Measurements from ENCODE around the gene PRPSAP1. TPM values are rescaled to one million over a fixed set of nuclear protein-coding genes. Genes with fewer than 3 reads are reported as not detected.

The PRPSAP1 gene
- total RNA-seq, 1 experiment from 2014 or later: 38.4 TPM

DNA sequence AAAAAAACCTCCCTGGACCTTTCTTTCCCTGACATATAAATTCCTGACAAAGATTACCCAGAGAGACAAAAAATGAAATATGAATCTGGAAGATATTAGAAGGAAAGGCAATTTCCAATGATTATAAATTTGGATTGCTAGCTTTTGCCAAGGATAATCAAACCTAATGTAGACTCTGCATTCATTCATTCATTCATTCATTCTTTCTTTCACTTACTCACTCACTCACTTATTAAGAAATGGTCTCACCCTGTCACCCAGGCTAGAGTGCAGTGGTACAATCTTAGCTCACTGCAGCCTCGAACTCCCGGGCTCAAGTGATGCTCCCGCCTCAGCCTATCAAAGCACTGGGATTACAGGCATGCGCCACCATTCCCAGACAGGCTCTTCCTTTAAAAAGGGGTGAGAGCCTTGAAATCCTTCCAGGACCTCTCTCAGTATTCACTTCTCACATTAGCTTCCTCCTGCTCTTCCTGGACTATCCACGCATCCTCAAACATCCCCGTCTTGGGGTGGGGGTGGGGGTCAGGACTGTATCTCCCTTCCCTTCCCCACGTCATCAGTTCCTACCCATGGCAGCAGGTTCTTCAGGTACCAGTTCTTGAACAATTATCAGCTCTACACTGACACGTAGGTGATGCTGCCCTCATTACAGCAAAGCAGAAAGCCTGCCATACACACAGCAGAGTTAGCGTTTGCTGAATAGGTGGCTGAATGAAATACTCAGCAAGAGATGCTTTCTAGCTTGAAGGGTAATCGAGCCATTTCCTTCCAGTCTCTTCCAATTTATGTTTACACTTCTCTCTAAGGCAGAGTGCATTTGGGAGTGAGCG lies 19.8 kb downstream of the PRPSAP1 start:
- no peak overlapping the region for H2AFZ ChIP-seq (ENCODE audit: low read length)
- no peak overlapping the region for H3K56ac ChIP-seq (ENCODE audit: insufficient read length, low read depth, low read length)
- no peaks in the 10 kb centered on the region for H3K27me3 ChIP-seq (ENCODE audit: insufficient read depth, low read length)
- H3K4me1 ChIP-seq (ENCODE audit: insufficient read depth, low read length): no peaks in the 10 kb centered on the region
- Mint-ChIP-seq H3K36me3 (ENCODE audit: insufficient read depth in 1 of 3, low read depth in 3 of 3) (peaks cover 2 to 18% (median 12%) of the 10 kb centered on the region in 3 experiments; a peak in 5 of 7 replicates), H3K9me3 (no peaks in the 10 kb centered on the region; a peak in 1 of 5 replicates), H3K4me1 (peaks cover 6 to 8% of the 10 kb centered on the region in 2 experiments; a peak in 3 of 4 replicates), H3K27ac (peak overlapping the region in 1 of 3 experiments; percentile 34; a peak in 1 of 7 replicates), H3K27me3 (ENCODE audit: low read depth) (no peaks in the 10 kb centered on the region), H3K4me3 (no peak overlapping the region)
- H2BK5ac ChIP-seq (ENCODE audit: insufficient read length, low read length): no peak overlapping the region
- H4K20me1 ChIP-seq (ENCODE audit: control insufficient read depth, insufficient read depth, insufficient read length): no peaks in the 10 kb centered on the region
- H3K79me2 ChIP-seq (ENCODE audit: insufficient read depth, low read length): no peaks in the 10 kb centered on the region
- no peaks in the 10 kb centered on the region for H3K9me3 ChIP-seq (ENCODE audit: control insufficient read depth, low read depth, low read length)
- H2BK120ac ChIP-seq (ENCODE audit: low read depth, low read length, poor library complexity, severe bottlenecking): no peak overlapping the region
- H3K23me2 ChIP-seq (ENCODE audit: insufficient read length, low read depth, low read length, poor library complexity, severe bottlenecking): no peaks in the 10 kb centered on the region
- no peak overlapping the region for H2AK5ac ChIP-seq (ENCODE audit: insufficient read length, low read length)
- no peak overlapping the region for H3K14ac ChIP-seq (ENCODE audit: insufficient read depth, low read length)
- H3K27ac ChIP-seq (ENCODE audit: insufficient read length, low read depth, low read length): no peak overlapping the region
- no peak overlapping the region for H4K5ac ChIP-seq (ENCODE audit: insufficient read length, low read depth, low read length)
- no peak overlapping the region for H4K91ac ChIP-seq (ENCODE audit: insufficient read length, low read depth, low read length)
- no peak overlapping the region for H3K23ac ChIP-seq (ENCODE audit: insufficient read length, low read depth, low read length)
- H3K79me1 ChIP-seq (ENCODE audit: insufficient read depth, low read depth, low read length, poor library complexity, severe bottlenecking): no peaks in the 10 kb centered on the region
- H3K9ac ChIP-seq (ENCODE audit: extremely low read depth, insufficient read length, low read length): no peak overlapping the region
- H4K8ac ChIP-seq (replicated peaks; ENCODE audit: insufficient read length, low read depth, low read length): no peak overlapping the region
- no peak overlapping the region for H3T11ph ChIP-seq (ENCODE audit: low read length)
- no peak overlapping the region for H2BK20ac ChIP-seq (ENCODE audit: low read depth, low read length, poor library complexity, severe bottlenecking)
- no CpG with 5 or more reads among the region's 11 CpGs for WGBS (ENCODE audit: extremely low coverage, insufficient read length, low lambda C conversion rate)
- no peak overlapping the region for H3K18ac ChIP-seq (ENCODE audit: insufficient read length, low read depth, low read length)
- no peak overlapping the region for H2BK15ac ChIP-seq (ENCODE audit: low read depth, low read length)
- no peak overlapping the region for H3K4ac ChIP-seq (ENCODE audit: low read depth, low read length)
- H3K4me2 ChIP-seq (ENCODE audit: insufficient read depth, insufficient read length, low read length): no peak overlapping the region
- H2BK12ac ChIP-seq (ENCODE audit: insufficient read length, low read depth, low read length): no peak overlapping the region
- no peak for TF ChIP-seq CTCF (conservative IDR thresholded peaks at IDR 0.05)
- DNase-seq: no peak

Measured in H9 (cell line).